Ramos (cell line): ENCODE measurements around the gene DENND1B.

Experiments
- in situ Hi-C: fragments of 300-500 bp; cut with MboI; formaldehyde crosslinking; loops from one replicate; pipeline ENCODE4 v1.14.3; 2022; ENCODE audit warnings: low sequenced_read_pairs; ENCODE audit not compliant: unreplicated experiment

DENND1B gene, protein sequence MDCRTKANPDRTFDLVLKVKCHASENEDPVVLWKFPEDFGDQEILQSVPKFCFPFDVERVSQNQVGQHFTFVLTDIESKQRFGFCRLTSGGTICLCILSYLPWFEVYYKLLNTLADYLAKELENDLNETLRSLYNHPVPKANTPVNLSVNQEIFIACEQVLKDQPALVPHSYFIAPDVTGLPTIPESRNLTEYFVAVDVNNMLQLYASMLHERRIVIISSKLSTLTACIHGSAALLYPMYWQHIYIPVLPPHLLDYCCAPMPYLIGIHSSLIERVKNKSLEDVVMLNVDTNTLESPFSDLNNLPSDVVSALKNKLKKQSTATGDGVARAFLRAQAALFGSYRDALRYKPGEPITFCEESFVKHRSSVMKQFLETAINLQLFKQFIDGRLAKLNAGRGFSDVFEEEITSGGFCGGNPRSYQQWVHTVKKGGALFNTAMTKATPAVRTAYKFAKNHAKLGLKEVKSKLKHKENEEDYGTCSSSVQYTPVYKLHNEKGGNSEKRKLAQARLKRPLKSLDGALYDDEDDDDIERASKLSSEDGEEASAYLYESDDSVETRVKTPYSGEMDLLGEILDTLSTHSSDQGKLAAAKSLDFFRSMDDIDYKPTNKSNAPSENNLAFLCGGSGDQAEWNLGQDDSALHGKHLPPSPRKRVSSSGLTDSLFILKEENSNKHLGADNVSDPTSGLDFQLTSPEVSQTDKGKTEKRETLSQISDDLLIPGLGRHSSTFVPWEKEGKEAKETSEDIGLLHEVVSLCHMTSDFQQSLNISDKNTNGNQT

DNA sequence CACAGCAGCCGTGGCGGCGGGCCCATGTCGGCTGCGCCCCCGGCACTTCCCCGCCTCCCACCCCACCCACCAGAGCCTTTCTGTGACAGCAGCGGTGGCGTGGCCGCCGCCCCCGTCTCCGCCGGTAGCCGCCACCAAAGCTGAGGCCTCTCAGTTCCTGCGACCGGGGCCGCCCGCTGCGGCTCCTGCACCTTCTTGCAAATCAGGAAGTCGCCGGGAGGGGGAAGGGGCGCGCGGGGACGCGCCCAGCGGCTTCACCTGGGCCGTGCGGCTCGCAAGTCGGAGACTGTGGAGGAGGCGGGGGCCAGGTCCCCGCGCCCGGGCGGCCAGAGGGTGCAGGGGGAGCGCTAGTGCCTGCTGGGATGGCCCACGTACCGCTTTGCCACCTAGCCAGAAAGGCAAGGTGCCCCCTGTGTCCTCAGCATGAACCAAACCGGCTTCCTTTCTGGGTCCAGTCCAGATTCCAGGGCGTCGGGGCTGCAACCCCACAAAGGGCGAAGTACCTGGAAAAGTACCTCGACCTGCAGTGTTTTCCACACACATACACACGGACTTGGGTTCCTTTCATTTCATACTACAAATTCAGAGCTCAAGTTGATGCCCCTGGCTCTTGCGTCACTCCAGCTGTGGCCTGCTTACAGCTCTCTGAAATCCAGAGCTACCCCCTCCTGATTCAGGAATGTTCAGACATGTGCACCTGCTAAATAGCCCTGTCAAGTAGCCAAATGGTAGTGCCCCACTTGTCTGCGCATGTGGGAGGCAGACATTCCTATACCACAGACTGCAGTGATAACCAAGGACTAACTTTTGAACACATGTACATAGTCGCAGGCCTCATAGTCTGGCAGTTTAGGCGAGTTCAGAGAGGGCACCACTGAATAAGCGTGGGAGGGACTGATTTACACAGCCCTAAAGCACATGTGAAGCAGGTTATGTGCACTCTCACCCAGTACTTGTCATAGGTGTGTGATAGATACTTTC lies at the start of gene DENND1B:
DENND1B (minus strand) TSS at position 199 of the 981 bp plus-strand sequence. CDS start 325 bp downstream, outside the sequence.
- in situ Hi-C loops, result no loop called here

DNA sequence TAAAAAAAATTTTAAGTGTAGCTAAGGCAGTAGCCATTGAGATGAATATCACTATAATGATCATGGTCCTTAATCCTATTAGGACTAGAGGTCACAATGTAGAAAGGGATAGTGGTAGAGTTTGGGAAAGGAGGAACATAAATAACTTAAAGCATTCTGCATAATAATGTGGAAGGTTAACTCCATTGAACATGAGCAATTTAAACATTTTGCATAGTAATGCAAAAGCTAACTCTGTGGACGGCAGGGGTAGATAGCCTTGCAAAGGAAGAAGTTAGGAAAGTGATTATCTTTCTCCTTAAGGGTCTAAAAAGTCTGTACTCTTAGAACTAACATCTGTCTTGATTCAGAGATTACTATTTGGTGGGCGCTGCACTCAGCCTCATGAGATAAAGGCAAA lies 39.0 kb upstream of the DENND1B start:
- in situ Hi-C loops, result no loop called here

GRCh38 chr1:197813741-197814140 lies 38.5 kb upstream of the DENND1B start:
- in situ Hi-C loops, result no loop called here

DNA sequence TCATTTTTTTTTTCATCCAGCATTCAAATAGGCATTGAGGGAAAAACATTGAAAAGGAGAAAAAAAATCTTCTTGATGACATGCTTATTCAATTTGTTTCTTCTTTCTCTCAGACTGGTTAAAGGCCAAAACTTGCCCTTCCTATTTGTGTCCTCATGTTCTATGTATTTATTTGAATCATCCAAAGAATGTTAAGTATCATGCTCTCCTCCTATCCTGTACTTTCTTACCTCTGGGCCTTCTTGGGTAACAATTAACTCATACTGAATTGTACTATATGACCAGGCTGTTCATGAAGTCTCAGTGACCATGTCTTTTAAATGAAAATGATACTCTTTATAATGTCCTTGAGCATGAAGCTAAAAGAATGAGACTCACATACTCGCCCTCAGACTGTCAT lies 36.5 kb upstream of the DENND1B start:
- in situ Hi-C loops, result no loop called here

DNA sequence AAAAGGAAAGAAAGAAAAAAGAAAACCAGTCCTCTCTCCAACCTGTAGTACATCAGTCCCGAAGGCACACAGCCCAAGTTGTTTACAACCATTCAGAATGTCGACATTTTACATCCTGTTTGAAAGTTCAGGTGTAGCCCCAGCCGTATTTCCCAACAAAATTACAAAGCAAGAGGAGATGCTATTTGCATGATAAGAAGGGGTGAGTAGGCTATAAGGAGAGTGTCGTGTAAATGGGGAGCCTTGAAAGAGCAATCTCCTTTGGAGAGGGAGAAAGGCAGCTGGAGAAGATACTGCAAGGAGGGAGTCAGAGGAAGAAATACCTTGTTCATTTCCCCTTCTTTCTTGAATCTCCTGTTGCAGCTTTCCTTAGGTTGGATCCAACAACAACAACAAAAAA lies 35.5 kb upstream of the DENND1B start:
- in situ Hi-C loops, result no loop called here

DNA sequence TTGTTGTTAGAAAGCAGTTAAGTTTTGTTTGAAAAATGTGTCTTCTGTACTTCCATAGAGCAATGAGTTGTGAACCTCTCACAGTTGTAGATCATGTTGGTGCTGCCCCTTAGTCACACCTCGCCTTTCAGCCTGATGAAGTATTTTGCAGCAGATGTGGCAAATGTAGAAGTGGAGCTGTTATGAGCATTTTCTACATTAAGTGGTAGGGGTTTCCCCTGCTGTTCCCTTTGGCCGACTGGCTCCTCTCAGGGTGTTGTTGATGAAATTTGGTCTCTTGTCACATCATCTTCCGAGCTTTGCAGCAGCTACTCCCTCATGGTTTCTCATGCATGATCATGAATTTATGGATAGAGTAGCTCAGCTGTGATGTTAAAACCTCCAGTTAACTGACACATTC lies 33.6 kb upstream of the DENND1B start:
- in situ Hi-C loops, result no loop called here

DNA sequence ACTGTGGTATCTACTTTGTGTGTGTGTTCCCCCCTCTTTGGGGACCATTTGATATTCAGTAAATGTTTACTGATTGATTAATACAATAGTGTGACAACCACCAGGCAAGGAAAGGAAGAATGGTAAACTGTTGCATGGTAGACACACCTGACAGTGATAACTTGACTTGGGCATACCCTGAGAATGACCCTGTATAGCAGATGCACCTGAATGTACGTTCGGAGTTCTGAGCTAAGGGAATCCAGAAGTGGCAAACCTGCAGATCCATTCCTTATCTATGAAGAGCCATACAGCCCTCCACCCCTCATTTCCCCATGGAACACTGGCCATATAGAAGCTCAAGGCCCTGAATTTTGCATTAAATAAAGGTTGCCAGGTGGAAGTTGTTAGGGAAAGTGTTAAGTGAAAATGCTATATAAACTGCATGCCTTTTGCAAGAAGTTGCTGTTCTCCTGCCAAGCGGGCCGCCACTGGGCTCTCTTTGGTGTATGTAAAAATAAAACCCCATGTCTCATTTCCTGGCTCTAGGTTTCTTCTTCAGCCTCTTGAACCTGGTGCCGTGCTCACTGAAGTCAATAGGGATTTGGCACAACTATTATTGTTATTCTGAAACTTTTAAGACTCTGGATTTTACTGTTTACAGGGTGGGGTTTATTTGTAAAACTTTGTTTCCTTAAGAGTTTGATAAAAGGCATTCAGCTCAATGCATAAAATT lies 32.6 kb upstream of the DENND1B start:
- in situ Hi-C loops, result no loop called here

- in situ Hi-C loops, result no loop called here
Observed at GRCh38 chr1:197807216-197807615, 31.9 kb upstream of the DENND1B start.

- in situ Hi-C loops, result no loop called here
Observed at GRCh38 chr1:197806718-197807117, 31.4 kb upstream of the DENND1B start.

DNA sequence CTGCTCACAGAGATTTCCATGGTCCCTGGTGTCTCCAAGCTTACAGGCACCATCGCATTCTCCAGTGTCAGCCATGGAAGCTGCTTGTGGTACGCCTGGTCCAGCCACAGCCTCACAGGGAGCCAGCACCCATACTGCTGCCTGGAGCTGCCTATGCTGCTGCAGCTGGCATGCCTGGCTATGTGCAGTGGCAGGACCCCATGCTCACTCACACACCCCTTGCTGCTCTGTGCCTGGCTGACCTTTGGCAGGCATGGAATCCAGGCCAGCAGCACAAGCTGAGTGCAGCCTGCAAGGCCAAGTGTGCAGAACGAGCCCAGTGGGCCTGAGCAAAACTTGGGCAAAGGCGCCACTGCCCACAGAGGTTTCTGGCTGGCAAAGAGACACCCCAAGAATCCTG lies 26.4 kb upstream of the DENND1B start:
- in situ Hi-C loops, result no loop called here

GRCh38 chr1:197801111-197801482 lies 25.8 kb upstream of the DENND1B start:
- in situ Hi-C loops, result no loop called here

GRCh38 chr1:197800379-197801110 lies 25.3 kb upstream of the DENND1B start:
- in situ Hi-C loops, result no loop called here

DNA sequence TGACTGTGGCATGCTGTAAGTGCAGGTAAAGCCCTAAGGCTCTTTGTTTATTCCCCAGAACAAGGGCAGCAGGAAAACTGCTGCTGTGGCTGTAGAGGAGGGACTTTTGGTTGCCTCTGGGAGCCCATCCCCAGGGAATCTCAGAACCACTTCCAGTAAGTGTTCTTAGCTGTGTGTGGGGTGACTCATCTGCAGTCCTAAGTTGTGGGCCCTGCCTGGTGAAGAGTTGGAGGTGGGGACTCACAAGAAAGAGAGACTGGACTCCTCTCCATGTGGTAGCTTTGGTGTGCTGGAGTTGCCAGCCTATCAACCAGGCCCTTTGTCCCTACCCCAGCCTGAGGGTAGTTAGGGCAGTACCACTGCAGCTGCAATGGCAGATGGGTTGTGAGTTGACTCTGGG lies 24.0 kb upstream of the DENND1B start:
- in situ Hi-C loops, result no loop called here

DNA sequence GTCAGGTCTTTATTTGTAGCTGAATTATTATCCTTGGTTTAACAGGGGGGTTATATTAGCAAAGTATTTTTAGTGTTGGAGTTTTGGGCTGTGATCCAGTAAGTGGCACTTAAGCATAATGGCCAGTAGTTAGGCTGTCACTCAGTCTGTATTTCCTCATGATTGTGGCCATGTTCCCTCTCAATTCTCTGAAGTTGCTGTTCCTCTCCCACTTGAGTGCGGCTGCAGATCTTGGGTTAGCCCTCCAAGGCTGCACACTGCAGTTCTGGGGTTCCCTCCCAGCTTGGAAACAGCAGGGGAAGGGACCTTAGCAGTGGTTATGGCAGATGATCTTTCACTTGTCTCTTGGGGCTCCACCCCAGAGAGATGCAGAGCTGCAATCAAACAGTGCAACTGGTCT lies 23.2 kb upstream of the DENND1B start:
- in situ Hi-C loops, result no loop called here

GRCh38 chr1:197797010-197797409 lies 21.7 kb upstream of the DENND1B start:
- in situ Hi-C loops, result no loop called here

DNA sequence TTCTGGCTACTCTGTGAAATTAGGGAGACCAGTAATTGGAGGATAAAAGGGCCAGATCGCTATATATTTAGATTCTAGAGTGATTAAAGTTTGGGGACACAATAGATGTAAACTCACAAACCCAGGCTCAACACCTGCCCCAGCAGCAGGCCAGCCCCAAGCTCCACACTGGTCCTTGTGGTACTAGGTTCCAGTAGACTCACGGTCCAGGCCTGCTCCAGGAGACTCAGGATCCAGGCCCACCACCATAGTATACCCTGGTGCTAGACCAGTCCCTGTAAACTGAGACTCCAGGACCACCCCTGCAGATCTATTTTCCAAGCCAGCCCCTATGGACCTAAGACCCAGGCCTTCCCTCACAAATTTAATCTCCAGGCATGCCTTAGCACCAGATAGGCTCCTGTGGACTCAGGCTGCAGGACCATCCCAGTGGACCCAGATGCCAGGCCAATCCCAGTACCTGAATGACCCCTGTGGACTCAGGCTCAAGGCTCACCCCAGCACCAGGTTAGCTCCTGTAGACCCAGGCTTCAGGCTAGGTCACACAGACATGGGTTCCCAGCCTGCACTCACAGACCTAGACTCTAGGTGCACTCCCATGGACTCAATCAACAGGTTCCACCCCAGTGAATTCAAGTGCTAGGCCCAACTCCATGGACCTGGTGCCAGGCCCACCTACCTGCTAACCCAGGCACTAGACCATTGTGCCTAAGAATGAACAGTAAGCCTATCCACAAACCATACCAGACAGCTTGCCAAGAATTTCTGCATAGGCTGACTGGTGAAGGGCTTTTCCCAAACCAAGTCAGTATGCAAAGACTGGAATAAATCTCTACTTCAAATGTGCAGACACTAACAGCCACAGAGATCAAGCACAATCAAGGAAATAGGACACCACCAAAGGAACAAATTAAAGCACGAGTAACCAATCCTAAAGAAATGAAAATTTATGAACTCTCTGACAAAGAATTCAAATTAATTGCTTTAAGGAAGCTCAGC lies 13.8 kb upstream of the DENND1B start:
- in situ Hi-C loops, result no loop called here

- in situ Hi-C loops, result no loop called here
Observed at GRCh38 chr1:197787623-197788536, 12.6 kb upstream of the DENND1B start.
